Neural progenitor cell (in vitro differentiated cells): ENCODE measurements around the gene MESP2. TPM values are rescaled to one million over a fixed set of nuclear protein-coding genes. Genes with fewer than 3 reads are reported as not detected.

Source experiments
- DNase-seq: peaks from one replicate; pipeline ENCODE4 v3.0.0-alpha.2; 2016; ENCODE audit warnings: low spot score
- H2AFZ ChIP-seq: fragments of 200-600 bp; sonication (generic); replicated peaks from 2 replicates; pipeline ENCODE4 v1.6.1; 2016; ENCODE audit warnings: antibody characterized with exemption
- H3F3A ChIP-seq: fragments of 200-600 bp; sonication (generic); 2 replicates; pipeline ENCODE4 v1.6.1; 2016; ENCODE audit warnings: antibody characterized with exemption, low read depth
- H3K27ac ChIP-seq: fragments of 200-600 bp; sonication (generic); 2 replicates; pipeline ENCODE4 v1.5.1; 2016; ENCODE audit warnings: mild to moderate bottlenecking
- H3K27me3 ChIP-seq: fragments of 200-600 bp; sonication (generic); 2 replicates; pipeline ENCODE4 v1.6.1; 2016; ENCODE audit warnings: mild to moderate bottlenecking, moderate library complexity
- H3K36me3 ChIP-seq: fragments of 200-600 bp; sonication (generic); 2 replicates; pipeline ENCODE4 v1.5.1; 2016
- H3K4me1 ChIP-seq: fragments of 200-600 bp; sonication (generic); 2 replicates; pipeline ENCODE4 v1.6.1; 2016; ENCODE audit warnings: mixed run types
- H3K4me2 ChIP-seq: fragments of 200-600 bp; sonication (generic); 2 replicates; pipeline ENCODE4 v1.6.1; 2016
- H3K4me3 ChIP-seq: fragments of 200-600 bp; sonication (generic); 2 replicates; pipeline ENCODE4 v1.5.1; 2016
- H3K79me2 ChIP-seq: fragments of 200-600 bp; sonication (generic); 2 replicates; pipeline ENCODE4 v1.6.1; 2016; ENCODE audit warnings: low read depth
- H3K9ac ChIP-seq: fragments of 200-600 bp; sonication (generic); 2 replicates; pipeline ENCODE4 v1.6.1; 2016
- H3K9me3 ChIP-seq: fragments of 200-600 bp; sonication (generic); 2 replicates; pipeline ENCODE4 v1.5.1; 2016; ENCODE audit warnings: low read depth
- H4K20me1 ChIP-seq: fragments of 200-600 bp; sonication (generic); 2 replicates; pipeline ENCODE4 v1.6.1; 2016; ENCODE audit warnings: low read depth
- H3K27ac Mint-ChIP-seq: 3 replicates; pipeline ENCODE4 v1.8.0; 2021; ENCODE audit warnings: mixed read lengths
- H3K27me3 Mint-ChIP-seq: 2 replicates; pipeline ENCODE4 v1.8.0; 2022; ENCODE audit warnings: low read depth, mild to moderate bottlenecking, inconsistent platforms, moderate library complexity, mixed read lengths; ENCODE audit not compliant: insufficient read depth
- H3K36me3 Mint-ChIP-seq: 3 replicates; pipeline ENCODE4 v1.8.0; 2021; ENCODE audit warnings: mixed read lengths
- H3K4me1 Mint-ChIP-seq: 3 replicates; pipeline ENCODE4 v1.8.0; 2021; ENCODE audit warnings: mixed read lengths
- H3K4me3 Mint-ChIP-seq: 3 replicates; pipeline ENCODE4 v1.8.0; 2021; ENCODE audit warnings: mild to moderate bottlenecking, moderate library complexity, mixed read lengths
- H3K9me3 Mint-ChIP-seq: 3 replicates; pipeline ENCODE4 v1.8.0; 2020; ENCODE audit warnings: mixed read lengths
- EZH2 ChIP-seq: fragments of 200-600 bp; sonication (generic); IDR thresholded peaks from 2 replicates; pipeline ENCODE4 v1.6.1; 2017; ENCODE audit warnings: antibody characterized with exemption, mild to moderate bottlenecking, moderate library complexity
- EZH2phosphoT487 ChIP-seq: fragments of 200-600 bp; sonication (generic); IDR thresholded peaks from 2 replicates; pipeline ENCODE4 v1.6.1; 2017; ENCODE audit warnings: antibody characterized with exemption
- total RNA-seq: library from RNA; depleted of rRNA; stranded (reverse); fragments of >200 nt; gene quantifications from 2 replicates; pipeline ENCODE4 v1.2.3, GENCODE V29; 2015; ENCODE audit warnings: low replicate concordance
- TF ChIP-seq, protein P1 (sequence below): fragments of 200-600 bp; sonication (generic); IDR thresholded peaks from 2 replicates; pipeline ENCODE4 v1.5.1; 2017; ENCODE audit warnings: antibody characterized with exemption, mild to moderate bottlenecking

Gene MESP2
- total RNA-seq, 1 donor from 2014 or later, result not detected

- H3K9ac ChIP-seq, result no peak overlapping the region
- no peaks in the 10 kb centered on the region for H3K9me3 Mint-ChIP-seq
- H3K4me2 ChIP-seq, result no peak overlapping the region
- no peaks in the 10 kb centered on the region for H3K9me3 ChIP-seq
- no peak for DNase-seq
- no peak for TF ChIP-seq EZH2phosphoT487
- peaks cover 4% of the 10 kb centered on the region for H3F3A ChIP-seq
- H3K4me1 ChIP-seq, result no peaks in the 10 kb centered on the region
- H3K27ac ChIP-seq, result no peak overlapping the region
- H3K27me3 Mint-ChIP-seq, result peaks cover 14% of the 10 kb centered on the region
- peaks cover 4% of the 10 kb centered on the region for H4K20me1 ChIP-seq
- no peaks in the 10 kb centered on the region for H3K79me2 ChIP-seq
- no peak overlapping the region for H3K27ac Mint-ChIP-seq
- H3K36me3 ChIP-seq, result no peaks in the 10 kb centered on the region
- no peak overlapping the region for H3K4me3 Mint-ChIP-seq
- no peaks in the 10 kb centered on the region for H3K36me3 Mint-ChIP-seq
- no peaks in the 10 kb centered on the region for H3K4me1 Mint-ChIP-seq
- no peak overlapping the region for H3K4me3 ChIP-seq
- H3K27me3 ChIP-seq, result peaks cover 43% of the 10 kb centered on the region
- no peak overlapping the region for H2AFZ ChIP-seq
Observed at GRCh38 chr15:89743011-89743410, 33.1 kb upstream of the MESP2 start.

DNA sequence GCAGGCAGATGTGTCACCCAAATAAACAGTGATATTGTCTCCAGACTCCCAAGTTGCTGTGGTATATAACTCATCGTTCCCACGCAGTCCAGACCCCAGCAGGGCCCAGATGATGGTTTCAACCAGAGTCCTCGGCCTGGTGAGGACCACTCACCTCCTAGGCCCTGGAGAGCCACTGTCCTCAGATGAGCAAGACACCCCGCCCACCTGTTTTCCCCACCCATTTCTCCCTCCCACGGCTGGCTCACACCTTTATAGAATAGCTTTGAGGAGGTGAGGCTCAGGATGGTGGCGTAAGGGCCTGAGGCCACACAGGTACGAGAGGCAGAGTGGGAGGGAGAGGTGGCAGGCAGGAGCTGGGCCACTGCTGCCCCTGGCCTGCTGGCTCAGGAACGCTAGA is 32.5 kb upstream of the MESP2 start:
- H3K9me3 ChIP-seq, result no peaks in the 10 kb centered on the region
- DNase-seq, result no peak
- no peaks in the 10 kb centered on the region for H3K9me3 Mint-ChIP-seq
- no peak overlapping the region for H2AFZ ChIP-seq
- H3K4me1 ChIP-seq, result no peaks in the 10 kb centered on the region
- TF ChIP-seq, protein P1, sequence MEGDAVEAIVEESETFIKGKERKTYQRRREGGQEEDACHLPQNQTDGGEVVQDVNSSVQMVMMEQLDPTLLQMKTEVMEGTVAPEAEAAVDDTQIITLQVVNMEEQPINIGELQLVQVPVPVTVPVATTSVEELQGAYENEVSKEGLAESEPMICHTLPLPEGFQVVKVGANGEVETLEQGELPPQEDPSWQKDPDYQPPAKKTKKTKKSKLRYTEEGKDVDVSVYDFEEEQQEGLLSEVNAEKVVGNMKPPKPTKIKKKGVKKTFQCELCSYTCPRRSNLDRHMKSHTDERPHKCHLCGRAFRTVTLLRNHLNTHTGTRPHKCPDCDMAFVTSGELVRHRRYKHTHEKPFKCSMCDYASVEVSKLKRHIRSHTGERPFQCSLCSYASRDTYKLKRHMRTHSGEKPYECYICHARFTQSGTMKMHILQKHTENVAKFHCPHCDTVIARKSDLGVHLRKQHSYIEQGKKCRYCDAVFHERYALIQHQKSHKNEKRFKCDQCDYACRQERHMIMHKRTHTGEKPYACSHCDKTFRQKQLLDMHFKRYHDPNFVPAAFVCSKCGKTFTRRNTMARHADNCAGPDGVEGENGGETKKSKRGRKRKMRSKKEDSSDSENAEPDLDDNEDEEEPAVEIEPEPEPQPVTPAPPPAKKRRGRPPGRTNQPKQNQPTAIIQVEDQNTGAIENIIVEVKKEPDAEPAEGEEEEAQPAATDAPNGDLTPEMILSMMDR, result no peak
- TF ChIP-seq EZH2 (no peak), EZH2phosphoT487 (no peak)
- H4K20me1 ChIP-seq, result peaks cover 6% of the 10 kb centered on the region
- H3K36me3 Mint-ChIP-seq, result no peaks in the 10 kb centered on the region
- H3K4me1 Mint-ChIP-seq, result no peaks in the 10 kb centered on the region
- H3K4me3 ChIP-seq, result no peak overlapping the region
- no peak overlapping the region for H3K4me3 Mint-ChIP-seq
- peaks cover 49% of the 10 kb centered on the region for H3K27me3 ChIP-seq
- H3K4me2 ChIP-seq, result no peak overlapping the region
- H3K27ac ChIP-seq, result no peak overlapping the region
- no peaks in the 10 kb centered on the region for H3K36me3 ChIP-seq
- no peak overlapping the region for H3K9ac ChIP-seq
- H3K27me3 Mint-ChIP-seq, result peaks cover 20% of the 10 kb centered on the region
- H3K79me2 ChIP-seq, result no peaks in the 10 kb centered on the region
- H3K27ac Mint-ChIP-seq, result no peak overlapping the region
- peaks cover 9% of the 10 kb centered on the region for H3F3A ChIP-seq

DNA sequence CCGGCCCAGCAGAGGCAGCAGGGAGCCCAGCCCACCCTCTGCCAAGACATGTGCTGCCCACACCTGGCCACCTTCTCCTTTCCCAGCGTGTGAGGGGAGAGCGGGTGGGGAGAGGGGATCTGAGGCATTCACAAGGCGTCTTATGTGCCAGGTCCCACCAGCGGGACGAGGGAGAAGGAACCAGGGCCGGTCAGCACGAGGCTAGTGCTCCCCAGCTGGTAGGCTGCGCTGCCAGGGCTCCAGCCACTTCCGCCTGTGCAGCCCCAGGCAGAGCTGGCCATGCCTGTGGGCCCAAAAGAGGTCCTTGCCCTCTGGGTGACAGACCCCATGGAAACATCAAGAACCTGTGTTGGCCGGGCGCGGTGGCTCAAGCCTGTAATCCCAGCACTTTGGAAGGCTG is 31.0 kb upstream of the MESP2 start:
- peaks cover 3% of the 10 kb centered on the region for H3K4me1 Mint-ChIP-seq
- H3K4me3 Mint-ChIP-seq, result no peak overlapping the region
- H3K4me2 ChIP-seq, result no peak overlapping the region
- peaks cover 31% of the 10 kb centered on the region for H3K27me3 Mint-ChIP-seq
- H4K20me1 ChIP-seq, result peaks cover 14% of the 10 kb centered on the region
- no peaks in the 10 kb centered on the region for H3K36me3 Mint-ChIP-seq
- H3K79me2 ChIP-seq, result no peaks in the 10 kb centered on the region
- peaks cover 11% of the 10 kb centered on the region for H3F3A ChIP-seq
- TF ChIP-seq EZH2 (no peak), EZH2phosphoT487 (no peak)
- TF ChIP-seq, protein P1, result no peak
- no peaks in the 10 kb centered on the region for H3K36me3 ChIP-seq
- no peaks in the 10 kb centered on the region for H3K9me3 ChIP-seq
- no peak overlapping the region for H3K4me3 ChIP-seq
- H3K9me3 Mint-ChIP-seq, result no peaks in the 10 kb centered on the region
- H3K27me3 ChIP-seq, result peaks cover 64% of the 10 kb centered on the region
- no peak overlapping the region for H3K9ac ChIP-seq
- no peaks in the 10 kb centered on the region for H3K4me1 ChIP-seq
- H3K27ac ChIP-seq, result no peak overlapping the region
- H3K27ac Mint-ChIP-seq, result no peak overlapping the region
- no peak overlapping the region for H2AFZ ChIP-seq
- no peak for DNase-seq

DNA sequence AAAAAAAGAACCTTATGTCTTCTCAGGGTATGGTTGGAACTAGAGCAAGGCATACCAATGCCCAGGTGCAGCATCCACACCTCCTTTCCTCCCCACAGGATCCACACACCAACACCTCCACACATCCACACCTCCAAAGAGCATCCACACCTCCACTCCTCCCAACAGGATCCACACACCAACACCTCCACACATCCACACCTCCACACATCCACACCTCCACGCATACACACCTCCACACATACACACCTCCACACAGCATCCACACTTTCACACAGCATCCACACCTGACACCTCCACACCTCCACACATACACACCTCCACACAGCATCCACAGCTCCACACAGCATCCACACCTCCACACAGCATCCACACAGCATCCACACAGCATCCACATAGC is 30.4 kb upstream of the MESP2 start:
- no peak overlapping the region for H3K27ac Mint-ChIP-seq
- H3K9ac ChIP-seq, result no peak overlapping the region
- H3K4me1 Mint-ChIP-seq, result peaks cover 3% of the 10 kb centered on the region
- H2AFZ ChIP-seq, result no peak overlapping the region
- H3K4me1 ChIP-seq, result no peaks in the 10 kb centered on the region
- no peak overlapping the region for H3K4me3 ChIP-seq
- H3K9me3 ChIP-seq, result no peaks in the 10 kb centered on the region
- peaks cover 14% of the 10 kb centered on the region for H4K20me1 ChIP-seq
- H3K27me3 ChIP-seq, result peaks cover 70% of the 10 kb centered on the region
- no peak overlapping the region for H3K27ac ChIP-seq
- no peaks in the 10 kb centered on the region for H3K79me2 ChIP-seq
- H3K9me3 Mint-ChIP-seq, result no peaks in the 10 kb centered on the region
- H3K27me3 Mint-ChIP-seq, result peaks cover 31% of the 10 kb centered on the region
- no peak for TF ChIP-seq EZH2phosphoT487
- TF ChIP-seq EZH2, result no peak
- TF ChIP-seq, protein P1, result no peak
- no peak overlapping the region for H3K4me2 ChIP-seq
- no peaks in the 10 kb centered on the region for H3K36me3 ChIP-seq
- DNase-seq, result no peak
- no peak overlapping the region for H3K4me3 Mint-ChIP-seq
- peaks cover 11% of the 10 kb centered on the region for H3F3A ChIP-seq
- no peaks in the 10 kb centered on the region for H3K36me3 Mint-ChIP-seq
